ENCODE data around the gene PLCB4.

The PLCB4 gene

GRCh38 chr20:9179193-9179802 lies 110.4 kb downstream of the PLCB4 start:
- H3K27ac Mint-ChIP-seq: no peak overlapping the region
- H3K36me3 Mint-ChIP-seq (ENCODE audit: low read depth): no peaks in the 10 kb centered on the region
- no peaks in the 10 kb centered on the region for H3K4me1 Mint-ChIP-seq (ENCODE audit: low read depth)
- H3K4me3 Mint-ChIP-seq: no peak overlapping the region
- no peaks in the 10 kb centered on the region for H3K27me3 Mint-ChIP-seq (ENCODE audit: low read depth)
- no peaks in the 10 kb centered on the region for H3K9me3 Mint-ChIP-seq

DNA sequence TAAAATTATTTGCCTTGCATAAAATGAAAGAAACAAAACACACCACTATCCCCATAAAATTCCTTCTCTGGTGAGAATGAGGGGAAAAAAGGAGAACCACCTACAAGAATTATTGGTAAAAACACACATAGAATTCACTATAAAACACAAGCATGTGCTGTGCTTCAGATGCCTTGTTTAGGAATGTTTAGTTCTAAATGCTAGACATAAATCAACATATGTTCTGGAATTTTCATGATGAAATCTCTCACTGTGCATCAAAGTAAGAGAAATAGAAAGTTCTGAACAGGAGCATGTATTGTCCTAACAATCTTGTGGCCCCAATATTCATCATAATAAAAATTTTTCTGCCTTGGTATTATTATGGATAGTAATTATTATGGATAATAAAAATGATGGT lies 111.0 kb downstream of the PLCB4 start:
- no peaks in the 10 kb centered on the region for H3K27me3 Mint-ChIP-seq (ENCODE audit: low read depth)
- H3K9me3 Mint-ChIP-seq: no peaks in the 10 kb centered on the region
- H3K4me3 Mint-ChIP-seq: no peak overlapping the region

GRCh38 chr20:9180481-9181257 lies 111.8 kb downstream of the PLCB4 start:
- Mint-ChIP-seq H3K27ac (no peak overlapping the region), H3K9me3 (peaks cover 4% of the 10 kb centered on the region), H3K36me3 (ENCODE audit: low read depth) (no peaks in the 10 kb centered on the region), H3K27me3 (ENCODE audit: low read depth) (no peaks in the 10 kb centered on the region), H3K4me1 (ENCODE audit: low read depth) (no peaks in the 10 kb centered on the region), H3K4me3 (no peak overlapping the region)

More for the DNA sequence above, 111.0 kb downstream of the PLCB4 start:
- Mint-ChIP-seq H3K36me3 (ENCODE audit: low read depth) (no peaks in the 10 kb centered on the region), H3K27ac (no peak overlapping the region), H3K4me1 (ENCODE audit: low read depth) (no peaks in the 10 kb centered on the region)

DNA sequence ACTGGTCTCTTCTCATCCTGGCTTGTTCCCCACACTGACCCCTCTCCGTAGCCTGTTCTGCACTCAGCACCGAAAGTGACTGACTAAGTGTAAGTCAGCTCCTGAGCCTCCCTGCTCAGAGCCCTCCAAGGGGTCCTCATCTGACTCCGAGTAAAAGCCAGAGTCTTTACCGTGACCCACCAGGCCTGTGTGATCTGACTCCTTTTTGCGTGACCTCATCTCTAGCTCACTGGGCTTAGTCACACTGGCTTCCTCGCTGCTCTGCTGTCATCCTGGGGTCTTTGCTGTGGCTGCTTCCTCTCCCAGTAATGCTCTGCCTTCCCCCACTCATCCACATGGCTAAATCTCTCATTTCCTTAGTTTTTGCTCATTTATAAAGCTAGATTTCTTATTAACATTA lies 116.6 kb downstream of the PLCB4 start:
- peaks cover 8% of the 10 kb centered on the region for H3K9me3 Mint-ChIP-seq
- no peak overlapping the region for H3K27ac Mint-ChIP-seq
- no peak overlapping the region for H3K4me3 Mint-ChIP-seq
- H3K36me3 Mint-ChIP-seq (ENCODE audit: low read depth): no peaks in the 10 kb centered on the region
- no peaks in the 10 kb centered on the region for H3K27me3 Mint-ChIP-seq (ENCODE audit: low read depth)
- H3K4me1 Mint-ChIP-seq (ENCODE audit: low read depth): no peaks in the 10 kb centered on the region

DNA sequence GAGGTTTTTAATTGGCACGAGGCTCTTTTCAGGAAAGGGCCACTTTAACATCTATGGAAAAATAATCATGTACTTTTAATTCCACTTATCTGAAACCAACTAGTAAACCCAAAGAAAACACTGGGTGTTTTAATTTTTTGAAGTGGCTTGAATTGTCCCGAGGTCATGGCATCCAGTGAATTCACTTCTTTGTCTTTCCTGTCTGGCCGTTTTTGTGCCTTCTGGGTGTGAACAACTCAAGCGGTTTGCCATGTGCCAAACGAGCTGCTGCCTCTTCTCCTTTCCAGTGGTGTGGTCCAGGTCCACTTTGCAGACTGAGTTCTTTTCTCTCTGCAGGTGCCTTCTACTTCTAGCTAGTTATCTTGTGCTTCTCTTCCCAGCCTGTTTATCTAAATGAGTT lies 117.5 kb downstream of the PLCB4 start:
- Mint-ChIP-seq H3K27ac (no peak overlapping the region), H3K9me3 (peaks cover 8% of the 10 kb centered on the region), H3K36me3 (ENCODE audit: low read depth) (no peaks in the 10 kb centered on the region), H3K4me3 (no peak overlapping the region), H3K27me3 (ENCODE audit: low read depth) (no peaks in the 10 kb centered on the region), H3K4me1 (ENCODE audit: low read depth) (no peaks in the 10 kb centered on the region)

DNA sequence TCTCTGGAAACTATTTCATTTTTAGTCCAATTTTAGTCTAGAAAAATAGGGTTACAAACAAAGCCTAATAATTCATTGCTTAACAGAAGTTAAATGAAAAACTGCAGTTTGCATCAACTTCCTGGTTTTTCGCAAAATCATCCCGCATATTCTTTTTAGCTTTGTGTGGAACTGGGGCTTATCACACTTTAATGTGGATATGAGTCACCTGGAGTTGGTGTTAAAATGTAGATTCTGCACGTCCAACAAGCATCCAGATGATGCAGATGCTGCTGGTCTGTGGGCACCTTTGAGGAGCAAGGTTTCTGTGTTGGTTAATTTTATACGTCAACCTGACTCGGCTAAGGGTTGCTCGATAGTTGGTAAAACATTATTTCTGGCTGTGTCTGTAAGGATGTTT lies 126.1 kb downstream of the PLCB4 start:
- H3K4me3 Mint-ChIP-seq: no peak overlapping the region

GRCh38 chr20:9196110-9196509 lies 127.2 kb downstream of the PLCB4 start:
- Mint-ChIP-seq H3K4me3 (no peak overlapping the region), H3K4me1 (ENCODE audit: low read depth) (no peaks in the 10 kb centered on the region), H3K36me3 (ENCODE audit: low read depth) (no peaks in the 10 kb centered on the region)

More for the DNA sequence above, 126.1 kb downstream of the PLCB4 start:
- H3K4me1 Mint-ChIP-seq (ENCODE audit: low read depth): no peaks in the 10 kb centered on the region
- H3K9me3 Mint-ChIP-seq: peaks cover 6% of the 10 kb centered on the region
- H3K27me3 Mint-ChIP-seq (ENCODE audit: low read depth): no peaks in the 10 kb centered on the region
- no peak overlapping the region for H3K27ac Mint-ChIP-seq
- no peaks in the 10 kb centered on the region for H3K36me3 Mint-ChIP-seq (ENCODE audit: low read depth)

DNA sequence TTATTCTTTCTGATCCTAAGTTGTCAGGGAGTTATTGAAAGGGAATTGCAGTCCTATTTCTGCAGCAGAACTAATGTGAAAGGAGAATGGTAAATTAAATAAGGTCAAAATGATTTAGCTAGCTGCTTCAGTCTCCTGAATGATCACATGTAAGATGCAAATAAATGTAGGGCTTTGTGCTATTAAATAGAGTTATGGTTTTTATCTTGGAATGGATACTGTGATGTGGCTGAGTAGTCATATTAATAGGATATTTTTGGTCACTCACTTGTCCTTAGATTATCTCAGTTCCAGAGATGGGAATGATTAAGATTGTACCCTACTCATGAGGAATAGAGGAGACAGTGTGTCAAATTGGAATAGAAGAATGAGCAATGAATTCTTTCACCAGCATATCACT lies 129.6 kb downstream of the PLCB4 start:
- no peak overlapping the region for H3K4me3 Mint-ChIP-seq
- H3K27me3 Mint-ChIP-seq (ENCODE audit: low read depth): no peaks in the 10 kb centered on the region
- no peaks in the 10 kb centered on the region for H3K4me1 Mint-ChIP-seq (ENCODE audit: low read depth)
- no peak overlapping the region for H3K27ac Mint-ChIP-seq
- peaks cover 3% of the 10 kb centered on the region for H3K9me3 Mint-ChIP-seq
- H3K36me3 Mint-ChIP-seq (ENCODE audit: low read depth): no peaks in the 10 kb centered on the region

More at GRCh38 chr20:9196110-9196509, 127.2 kb downstream of the PLCB4 start:
- peaks cover 6% of the 10 kb centered on the region for H3K9me3 Mint-ChIP-seq
- H3K27me3 Mint-ChIP-seq (ENCODE audit: low read depth): no peaks in the 10 kb centered on the region
- H3K27ac Mint-ChIP-seq: no peak overlapping the region

DNA sequence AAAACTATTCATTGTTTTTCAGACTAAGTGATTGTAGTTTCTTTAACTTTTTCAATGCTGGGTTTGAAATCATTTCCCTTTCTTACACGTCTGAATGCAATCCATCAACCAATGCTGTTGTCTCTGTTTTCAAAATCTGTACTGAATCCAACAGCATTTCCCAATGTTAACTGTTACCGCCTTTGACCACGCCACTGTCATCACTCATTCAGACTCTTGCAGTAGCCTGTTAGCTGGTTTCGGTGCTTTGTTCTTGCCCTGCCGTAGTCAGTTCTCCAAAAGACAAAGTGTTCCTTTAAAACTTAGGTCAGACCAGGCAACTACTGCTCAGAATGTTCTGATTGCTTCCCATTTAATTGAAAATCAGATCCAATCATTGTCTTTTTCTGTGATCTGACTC lies 131.3 kb downstream of the PLCB4 start:
- H3K4me3 Mint-ChIP-seq: no peak overlapping the region
- peaks cover 3% of the 10 kb centered on the region for H3K9me3 Mint-ChIP-seq
- H3K27me3 Mint-ChIP-seq (ENCODE audit: low read depth): no peaks in the 10 kb centered on the region
- H3K4me1 Mint-ChIP-seq (ENCODE audit: low read depth): no peaks in the 10 kb centered on the region
- H3K27ac Mint-ChIP-seq: no peak overlapping the region
- no peaks in the 10 kb centered on the region for H3K36me3 Mint-ChIP-seq (ENCODE audit: low read depth)

GRCh38 chr20:9200620-9201019 lies 131.7 kb downstream of the PLCB4 start:
- Mint-ChIP-seq H3K36me3 (ENCODE audit: low read depth) (no peaks in the 10 kb centered on the region), H3K4me3 (no peak overlapping the region), H3K27me3 (ENCODE audit: low read depth) (no peaks in the 10 kb centered on the region), H3K9me3 (peaks cover 4% of the 10 kb centered on the region), H3K4me1 (ENCODE audit: low read depth) (no peaks in the 10 kb centered on the region), H3K27ac (no peak overlapping the region)

GRCh38 chr20:9202420-9203080 lies 133.7 kb downstream of the PLCB4 start:
- Mint-ChIP-seq H3K36me3 (ENCODE audit: low read depth) (no peaks in the 10 kb centered on the region), H3K9me3 (peaks cover 6% of the 10 kb centered on the region), H3K27ac (no peak overlapping the region), H3K27me3 (ENCODE audit: low read depth) (no peaks in the 10 kb centered on the region), H3K4me3 (no peak overlapping the region), H3K4me1 (ENCODE audit: low read depth) (no peaks in the 10 kb centered on the region)

- Mint-ChIP-seq H3K4me3 (no peak overlapping the region), H3K27ac (no peak overlapping the region), H3K9me3 (peaks cover 6% of the 10 kb centered on the region), H3K36me3 (ENCODE audit: low read depth) (no peaks in the 10 kb centered on the region), H3K27me3 (ENCODE audit: low read depth) (no peaks in the 10 kb centered on the region), H3K4me1 (ENCODE audit: low read depth) (no peaks in the 10 kb centered on the region)
These were observed 134.2 kb downstream of the PLCB4 start for GRCh38 chr20:9203081-9203447.

- H3K4me1 Mint-ChIP-seq (ENCODE audit: low read depth): no peaks in the 10 kb centered on the region
- H3K27ac Mint-ChIP-seq: no peak overlapping the region
- no peak overlapping the region for H3K4me3 Mint-ChIP-seq
- peaks cover 6% of the 10 kb centered on the region for H3K9me3 Mint-ChIP-seq
- no peaks in the 10 kb centered on the region for H3K36me3 Mint-ChIP-seq (ENCODE audit: low read depth)
- no peaks in the 10 kb centered on the region for H3K27me3 Mint-ChIP-seq (ENCODE audit: low read depth)
These were observed 136.1 kb downstream of the PLCB4 start for GRCh38 chr20:9204979-9205378.

DNA sequence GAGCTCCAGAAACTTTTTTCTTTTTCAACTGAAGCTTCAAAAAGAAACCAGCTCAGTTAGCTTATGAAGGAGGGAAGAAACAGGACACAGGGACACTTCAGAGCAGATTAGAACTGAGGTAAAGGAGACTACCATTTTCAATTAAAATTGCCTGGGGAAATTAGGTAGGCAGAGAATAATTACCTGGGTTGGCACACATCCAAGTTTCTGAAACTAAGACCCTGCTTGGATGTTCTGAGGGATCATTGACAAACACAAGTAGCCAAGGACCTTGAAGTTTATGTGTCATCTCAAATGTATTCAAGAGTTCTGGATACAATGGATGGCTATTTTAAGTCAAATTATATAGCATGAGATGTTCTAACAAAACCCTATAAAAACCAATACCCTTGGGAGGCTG lies 137.6 kb downstream of the PLCB4 start:
- Mint-ChIP-seq H3K27ac (no peak overlapping the region), H3K27me3 (ENCODE audit: low read depth) (no peaks in the 10 kb centered on the region), H3K4me1 (ENCODE audit: low read depth) (no peaks in the 10 kb centered on the region), H3K36me3 (ENCODE audit: low read depth) (no peaks in the 10 kb centered on the region), H3K4me3 (no peak overlapping the region), H3K9me3 (peaks cover 6% of the 10 kb centered on the region)

- H3K36me3 Mint-ChIP-seq (ENCODE audit: low read depth): no peaks in the 10 kb centered on the region
- H3K4me1 Mint-ChIP-seq (ENCODE audit: low read depth): no peaks in the 10 kb centered on the region
- H3K4me3 Mint-ChIP-seq: no peak overlapping the region
- H3K27me3 Mint-ChIP-seq (ENCODE audit: low read depth): no peaks in the 10 kb centered on the region
- peaks cover 3% of the 10 kb centered on the region for H3K9me3 Mint-ChIP-seq
- H3K27ac Mint-ChIP-seq: no peak overlapping the region
These were observed 138.4 kb downstream of the PLCB4 start for GRCh38 chr20:9207253-9207652.
